Adrenal gland (tissue), 12 donors: ENCODE measurements around the gene RASGRF2. TPM values are rescaled to one million over a fixed set of nuclear protein-coding genes. Genes with fewer than 3 reads are reported as not detected.

Experiments used
- DNase-seq, 7 donors: peaks; one replicate each; pipeline ENCODE4 v3.0.0-alpha.2; 2019 to 2020
- H3K27ac ChIP-seq, 5 donors: fragments of 200-600 bp; sonication (generic) in 4 of 5; 1 replicate in 3 of 5; 2 replicates in 2 of 5; pipeline versions ENCODE4 v1.5.1 to v1.8.0; 2016 to 2020; ENCODE audit warnings: mild to moderate bottlenecking in 1 of 5
- H3K27me3 ChIP-seq: fragments of 200-600 bp; 2 replicates; pipeline ENCODE4 v1.8.0; 2021
- H3K36me3 ChIP-seq, 2 donors: fragments of 200-600 bp; replicated peaks in 1 of 2; 1 replicate in 1 of 2; 2 replicates in 1 of 2; pipeline versions ENCODE4 v1.5.1 to v1.8.0; 2018 to 2022
- H3K4me1 ChIP-seq, 2 donors: fragments of 200-600 bp; replicated peaks in 1 of 2; 1 replicate in 1 of 2; 2 replicates in 1 of 2; pipeline versions ENCODE4 v1.5.1 to v1.8.0; 2018 to 2021
- H3K4me3 ChIP-seq, 4 donors: fragments of 200-600 bp; sonication (generic) in 3 of 4; one replicate each; pipeline ENCODE4 v1.5.1; 2016 to 2018
- H3K9me3 ChIP-seq, 3 donors: fragments of 200-600 bp; sonication (generic) in 1 of 3; replicated peaks in 1 of 3; 1 replicate in 2 of 3; 2 replicates in 1 of 3; pipeline versions ENCODE4 v1.5.1 to v1.8.0; 2016 to 2021
- CTCF ChIP-seq, 6 experiments: fragments of 450-650 bp in 4 of 6; fragments of 200-600 bp in 2 of 6; sonication (generic) in 1 of 6; IDR thresholded peaks; 1 replicate in 5 of 6; 2 replicates in 1 of 6; pipeline versions ENCODE4 v1.5.1 to v1.8.0; 2016 to 2021; ENCODE audit warnings: antibody characterized with exemption in 6 of 6, mild to moderate bottlenecking in 2 of 6, moderate library complexity in 1 of 6
- POLR2A ChIP-seq, 2 donors: fragments of 450-650 bp; IDR thresholded peaks; one replicate each; pipeline ENCODE4 v1.6.1; 2017; ENCODE audit warnings: antibody characterized with exemption in 2 of 2, mild to moderate bottlenecking in 2 of 2, moderate library complexity in 1 of 2
- WGBS, 4 donors: extraction: QIAGEN DNeasy Blood & Tissue Kit in 2 of 4; methylation state at CpG; one replicate each; pipeline versions ENCODE4 v1.1.5 to v1.1.7; 2013 to 2017; 5-methylcytosine and 5-hydroxymethylcytosine counted together
- intact Hi-C, 2 donors: fragments of 100-400 bp; cut with DNase I; formaldehyde crosslinking; loops; one replicate each; pipeline versions ENCODE4 v1.14.1 to v1.15.0; 2022 to 2023
- polyA plus RNA-seq, 3 donors: library from polyadenylated mRNA; stranded (reverse); fragments of 200-250 nt in 2 of 3; fragments of 350-450 nt in 1 of 3; fragmentation: Illumina TruSeq in 1 of 3; extraction: RNeasy Lipid Tissue Mini Kit (QIAGEN cat#74804) in 1 of 3; gene quantifications; one replicate each; pipeline ENCODE4 v1.2.3, GENCODE V29; 2013 to 2014
- total RNA-seq, 9 donors: library from RNA; depleted of rRNA in 4 of 9; stranded (reverse); fragments of >200 nt in 4 of 9; fragments of 120-200 nt in 1 of 9; fragmentation: NEBNext Ultra II Directional in 1 of 9; extraction: Animal tissue kit (Norgen Biotek cat#: 25700) in 1 of 9; gene quantifications; one replicate each; pipeline versions ENCODE4 v1.1.0 to v1.2.4, GENCODE V29; 2013 to 2023
- donor health status: healthy with polysubstance abuse.
- donor health status: Bipolar disorder and iron deficiency.
- donor health status: DM: yes; HTN: yes; CAD: no.
- donor health status: DM: no; HTN: no; CAD: no.
- donor health status: DM: no; HTN: no; CAD: no.
- donor health status: DM: yes; HTN: yes; CAD: no.

Gene RASGRF2
- total and polyA plus RNA-seq, 12 donors = 0.33 to 5.7 (median 2.4) TPM

DNA sequence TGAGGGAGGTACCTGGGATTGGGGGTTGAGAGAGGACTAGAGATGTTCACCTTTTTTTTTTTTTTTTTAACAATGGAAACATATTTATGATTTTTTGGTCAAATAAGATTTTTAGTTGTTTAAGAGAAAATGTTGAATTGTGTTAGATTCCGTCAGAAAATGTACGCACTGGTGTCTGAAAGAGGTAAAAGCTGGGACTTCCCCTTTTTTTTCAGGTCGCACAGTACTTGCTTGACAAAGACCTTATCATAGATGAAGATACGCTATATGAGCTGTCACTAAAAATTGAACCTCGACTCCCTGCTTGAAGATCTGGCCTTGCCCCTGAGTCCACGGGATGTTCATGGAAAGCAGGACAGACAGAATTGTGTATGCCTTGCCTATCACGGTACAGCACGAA is 265.3 kb downstream of the RASGRF2 start:
- H3K4me1 ChIP-seq = no peaks in the 10 kb centered on the region
- DNase-seq = no peak
- WGBS, 4 donors = 84 to 90% (median 88%) methylated on average over 8 of the region's 8 CpGs
- intact Hi-C loops = no loop called here
- no peak overlapping the region for H3K4me3 ChIP-seq
- TF ChIP-seq POLR2A (IDR thresholded peaks at IDR 0.05) (no peak), CTCF (IDR thresholded peaks at IDR 0.05) (no peak)
- H3K36me3 ChIP-seq = no peaks in the 10 kb centered on the region
- H3K27ac ChIP-seq = no peak overlapping the region
- no peaks in the 10 kb centered on the region for H3K27me3 ChIP-seq
- no peaks in the 10 kb centered on the region for H3K9me3 ChIP-seq

- Histone ChIP-seq H3K4me1 (no peaks in the 10 kb centered on the region), H3K9me3 (no peaks in the 10 kb centered on the region), H3K27me3 (no peaks in the 10 kb centered on the region), H3K4me3 (no peak overlapping the region), H3K36me3 (no peaks in the 10 kb centered on the region), H3K27ac (no peak overlapping the region)
- 82 to 98% (median 90%) methylated on average over 2 of the region's 2 CpGs for WGBS, 4 donors
- no peak for TF ChIP-seq CTCF (IDR thresholded peaks at IDR 0.05)
- DNase-seq = no peak
- intact Hi-C loops = no loop called here
Observed at GRCh38 chr5:81226286-81226685, 266.1 kb downstream of the RASGRF2 start.

GRCh38 chr5:81226949-81227348 is 266.8 kb downstream of the RASGRF2 start:
- no peaks in the 10 kb centered on the region for H3K36me3 ChIP-seq
- H3K27me3 ChIP-seq = no peaks in the 10 kb centered on the region
- no peak overlapping the region for H3K4me3 ChIP-seq
- TF ChIP-seq POLR2A (IDR thresholded peaks at IDR 0.05) (no peak), CTCF (IDR thresholded peaks at IDR 0.05) (no peak)
- no peak for DNase-seq
- no peaks in the 10 kb centered on the region for H3K9me3 ChIP-seq
- 77 to 94% (median 82%) methylated on average over 1 of the region's 1 CpG for WGBS, 4 donors
- intact Hi-C loops = no loop called here
- no peaks in the 10 kb centered on the region for H3K4me1 ChIP-seq
- H3K27ac ChIP-seq = no peak overlapping the region

GRCh38 chr5:81228084-81228483 is 267.9 kb downstream of the RASGRF2 start:
- WGBS, 4 donors = 56 to 74% (median 71%) methylated on average over 4 of the region's 4 CpGs

More at GRCh38 chr5:81228084-81228483, 267.9 kb downstream of the RASGRF2 start:
- intact Hi-C loops = no loop called here
- H3K36me3 ChIP-seq = no peaks in the 10 kb centered on the region
- no peak overlapping the region for H3K4me3 ChIP-seq
- H3K27me3 ChIP-seq = no peaks in the 10 kb centered on the region
- no peaks in the 10 kb centered on the region for H3K4me1 ChIP-seq
- no peak for TF ChIP-seq CTCF (IDR thresholded peaks at IDR 0.05)
- no peak for TF ChIP-seq POLR2A (IDR thresholded peaks at IDR 0.05)
- H3K9me3 ChIP-seq = no peaks in the 10 kb centered on the region
- no peak overlapping the region for H3K27ac ChIP-seq
- DNase-seq = no peak
